SK-N-SH treated with all-trans-retinoic acid at 6 μM for 48 hours (cell line): ENCODE results near the gene RGL2.
A peak's percentile ranks its signal among the peaks of the same experiment; 100 is the strongest.

Experiments
- ATAC-seq: fragments of 200-7000 bp; cut with Tn5 transposase; 3 replicates; pipeline ENCODE4 v1.9.1; 2020; ENCODE audit warnings: mild to moderate bottlenecking, moderate library complexity
- ARNTL ChIP-seq: fragments of 450-650 bp; formaldehyde crosslinking; IDR thresholded peaks from 2 replicates; pipeline ENCODE4 v1.5.0; 2020; ENCODE audit warnings: low read depth, mild to moderate bottlenecking, moderate library complexity, borderline replicate concordance
- BACH2 ChIP-seq: fragments of 250-450 bp; sonication (Bioruptor Pico); IDR thresholded peaks from 2 replicates; pipeline ENCODE4 v1.9.0; 2021; ENCODE audit warnings: mild to moderate bottlenecking, borderline replicate concordance
- CREB5 ChIP-seq: fragments of 250-450 bp; sonication (Bioruptor Pico); IDR thresholded peaks from 2 replicates; pipeline ENCODE4 v1.5.1; 2020; ENCODE audit warnings: low read depth, mild to moderate bottlenecking, moderate library complexity
- CSDC2 ChIP-seq: fragments of 250-450 bp; sonication (Bioruptor Pico); IDR thresholded peaks from 2 replicates; pipeline ENCODE4 v1.5.0; 2020; ENCODE audit warnings: mild to moderate bottlenecking, moderate library complexity
- CSRNP3 ChIP-seq: fragments of 250-450 bp; sonication (Bioruptor Pico); IDR thresholded peaks from 2 replicates; pipeline ENCODE4 v1.5.1; 2021; ENCODE audit warnings: mild to moderate bottlenecking, moderate library complexity
- ESRRG ChIP-seq: fragments of 250-450 bp; sonication (Bioruptor Pico); IDR thresholded peaks from 2 replicates; pipeline ENCODE4 v1.6.1; 2021; ENCODE audit warnings: mild to moderate bottlenecking
- GLIS3 ChIP-seq: fragments of 250-450 bp; sonication (Bioruptor Pico); IDR thresholded peaks from 2 replicates; pipeline ENCODE4 v1.5.0; 2020; ENCODE audit warnings: mild to moderate bottlenecking, moderate library complexity
- ISL1 ChIP-seq: fragments of 250-450 bp; sonication (Bioruptor Pico); IDR thresholded peaks from 2 replicates; pipeline ENCODE4 v2.1.2; 2022; ENCODE audit warnings: mild to moderate bottlenecking, moderate library complexity
- OSR1 ChIP-seq: fragments of 250-450 bp; sonication (Bioruptor Pico); IDR thresholded peaks from 2 replicates; pipeline ENCODE4 v1.8.0; 2022; ENCODE audit warnings: moderate library complexity, mild to moderate bottlenecking, inconsistent platforms
- PATZ1 ChIP-seq: fragments of 250-450 bp; sonication (Bioruptor Pico); IDR thresholded peaks from 2 replicates; pipeline ENCODE4 v1.8.0; 2020; ENCODE audit warnings: mild to moderate bottlenecking, moderate library complexity, borderline replicate concordance
- POU6F1 ChIP-seq: fragments of 250-450 bp; sonication (Bioruptor Pico); IDR thresholded peaks from 2 replicates; pipeline ENCODE4 v1.8.0; 2021; ENCODE audit warnings: low read depth, mild to moderate bottlenecking, moderate library complexity, borderline replicate concordance
- PPARA ChIP-seq: fragments of 250-450 bp; sonication (Bioruptor Pico); IDR thresholded peaks from 2 replicates; pipeline ENCODE4 v1.5.0; 2020; ENCODE audit warnings: mild to moderate bottlenecking, borderline replicate concordance
- SNAI2 ChIP-seq: fragments of 250-450 bp; sonication (Bioruptor Pico); IDR thresholded peaks from 2 replicates; pipeline ENCODE4 v1.5.0; 2020; ENCODE audit warnings: mild to moderate bottlenecking, moderate library complexity
- TCF4 ChIP-seq: fragments of 250-450 bp; sonication (Bioruptor Pico); IDR thresholded peaks from 2 replicates; pipeline ENCODE4 v1.8.0; 2021; ENCODE audit warnings: mild to moderate bottlenecking, moderate library complexity, borderline replicate concordance
- TSHZ2 ChIP-seq: fragments of 250-450 bp; sonication (Bioruptor Pico); IDR thresholded peaks from 2 replicates; pipeline ENCODE4 v1.5.0; 2020; ENCODE audit warnings: mild to moderate bottlenecking, moderate library complexity
- ZC3H10 ChIP-seq: fragments of 250-450 bp; sonication (Bioruptor Pico); IDR thresholded peaks from 2 replicates; pipeline ENCODE4 v1.5.1; 2021; ENCODE audit warnings: mild to moderate bottlenecking, moderate library complexity
- ZFP3 ChIP-seq: fragments of 250-450 bp; sonication (Bioruptor Pico); IDR thresholded peaks from 2 replicates; pipeline ENCODE4 v1.5.0; 2020; ENCODE audit warnings: mild to moderate bottlenecking, moderate library complexity
- ZFP30 ChIP-seq: fragments of 450-650 bp; formaldehyde crosslinking; IDR thresholded peaks from 2 replicates; pipeline ENCODE4 v1.5.0; 2022; ENCODE audit warnings: mild to moderate bottlenecking, moderate library complexity
- ZNF70 ChIP-seq: fragments of 450-650 bp; formaldehyde crosslinking; IDR thresholded peaks from 2 replicates; pipeline ENCODE4 v1.5.0; 2020; ENCODE audit warnings: mild to moderate bottlenecking, moderate library complexity
- ZNF8 ChIP-seq: fragments of 450-650 bp; formaldehyde crosslinking; IDR thresholded peaks from 2 replicates; pipeline ENCODE4 v1.5.0; 2020; ENCODE audit warnings: mild to moderate bottlenecking, moderate library complexity

RGL2 gene

GRCh38 chr6:33259032-33259431, 39.7 kb downstream of the RGL2 start:
- no peak for ATAC-seq

GRCh38 chr6:33254591-33254990, 44.2 kb downstream of the RGL2 start:
- TF ChIP-seq PPARA (CRISPR knock-in tag) (no peak), ISL1 (CRISPR knock-in tag) (no peak), CSRNP3 (no peak), ARNTL (CRISPR knock-in tag) (no peak), POU6F1 (CRISPR knock-in tag) (no peak), TCF4 (CRISPR knock-in tag) (no peak), ZNF70 (no peak), CREB5 (CRISPR knock-in tag) (no peak), ESRRG (CRISPR knock-in tag) (no peak), ZNF8 (CRISPR knock-in tag) (no peak), ZC3H10 (CRISPR knock-in tag) (no peak), OSR1 (CRISPR knock-in tag) (no peak), ZFP30 (CRISPR knock-in tag) (no peak), TSHZ2 (no peak), GLIS3 (CRISPR knock-in tag) (no peak)
- ATAC-seq = no peak

More at GRCh38 chr6:33259032-33259431, 39.7 kb downstream of the RGL2 start:
- TF ChIP-seq TCF4 (CRISPR knock-in tag) (no peak), CREB5 (CRISPR knock-in tag) (no peak)

GRCh38 chr6:33252759-33253158, 46.0 kb downstream of the RGL2 start:
- ATAC-seq = no peak
- TF ChIP-seq ISL1 (CRISPR knock-in tag) (peak; percentile 84), CSDC2 (CRISPR knock-in tag) (no peak), ZNF8 (CRISPR knock-in tag) (peak; percentile 83), SNAI2 (CRISPR knock-in tag) (no peak)

GRCh38 chr6:33251395-33252012, 47.2 kb downstream of the RGL2 start:
- ATAC-seq = no peak
- no peak for TF ChIP-seq ARNTL (CRISPR knock-in tag)
- TF ChIP-seq PPARA (CRISPR knock-in tag) = no peak
- TF ChIP-seq ZFP30 (CRISPR knock-in tag) = no peak
- no peak for TF ChIP-seq PATZ1 (CRISPR knock-in tag)
- no peak for TF ChIP-seq BACH2 (CRISPR knock-in tag)
- TF ChIP-seq ZFP3 = no peak
- TF ChIP-seq POU6F1 (CRISPR knock-in tag) = no peak
- no peak for TF ChIP-seq SNAI2 (CRISPR knock-in tag)
- no peak for TF ChIP-seq TSHZ2
- no peak for TF ChIP-seq OSR1 (CRISPR knock-in tag)
